Measurements from ENCODE around the gene NBPF12. TPM values are rescaled to one million over a fixed set of nuclear protein-coding genes. Genes with fewer than 3 reads are reported as not detected.
"Not testable (repeated sequence)": the region's sequence is repeated elsewhere in the genome, so short reads cannot be mapped to it uniquely, and the experiment has no call there.

NBPF12 gene
- total RNA-seq, 1 experiment from 2014 or later = 12.4 TPM

GRCh38 chr1:147030066-147030653 is 92.0 kb downstream of the NBPF12 start:
- intact Hi-C loops (cut with micrococcal nuclease; ENCODE audit: unreplicated experiment); H3K9me3 ChIP-seq (ENCODE audit: low read depth, low read length, poor library complexity, severe bottlenecking); POLR2A ChIA-PET (ENCODE audit: low non-redundant PET); H3K4me1 ChIP-seq (ENCODE audit: insufficient read depth, low read length, poor library complexity, severe bottlenecking); H3K4me3 ChIP-seq (ENCODE audit: low read depth, low read length, poor library complexity, severe bottlenecking); DNase-seq (ENCODE audit: low spot score); BruUV-seq (replicated peaks); CTCF ChIA-PET; H3K36me3 ChIP-seq (ENCODE audit: insufficient read depth, low read length, poor library complexity, severe bottlenecking); H3K27ac ChIP-seq (ENCODE audit: low read depth, low read length, poor library complexity, severe bottlenecking); H3K27me3 ChIP-seq (replicated peaks; ENCODE audit: insufficient read depth, low read depth, low read length, poor library complexity): not testable (repeated sequence)

GRCh38 chr1:147039916-147040315 is 101.8 kb downstream of the NBPF12 start:
- intact Hi-C loops (cut with micrococcal nuclease; ENCODE audit: unreplicated experiment) = no loop called here
- CTCF ChIA-PET = no interaction called here
- no TSS peak for BruUV-seq (replicated peaks)
- Histone ChIP-seq H3K27ac (ENCODE audit: low read depth, low read length, poor library complexity, severe bottlenecking) (no peak overlapping the region), H3K9me3 (ENCODE audit: low read depth, low read length, poor library complexity, severe bottlenecking) (no peaks in the 10 kb centered on the region), H3K4me1 (ENCODE audit: insufficient read depth, low read length, poor library complexity, severe bottlenecking) (no peaks in the 10 kb centered on the region), H3K36me3 (ENCODE audit: insufficient read depth, low read length, poor library complexity, severe bottlenecking) (no peaks in the 10 kb centered on the region), H3K27me3 (replicated peaks; ENCODE audit: insufficient read depth, low read depth, low read length, poor library complexity) (no peaks in the 10 kb centered on the region), H3K4me3 (ENCODE audit: low read depth, low read length, poor library complexity, severe bottlenecking) (no peak overlapping the region)
- POLR2A ChIA-PET (ENCODE audit: low non-redundant PET) = no interaction called here
- no peak for DNase-seq (ENCODE audit: low spot score)
- no peak for TF ChIP-seq EZH2 (IDR thresholded peaks at IDR 0.05; ENCODE audit: borderline replicate concordance, low read depth, low read length, poor library complexity, severe bottlenecking)
- no peak for TF ChIP-seq CTCF (conservative IDR thresholded peaks at IDR 0.05; ENCODE audit: low read depth, low read length)

GRCh38 chr1:147042891-147043290 is 104.8 kb downstream of the NBPF12 start:
- POLR2A ChIA-PET (ENCODE audit: low non-redundant PET); H3K27ac ChIP-seq (ENCODE audit: low read depth, low read length, poor library complexity, severe bottlenecking); BruUV-seq (replicated peaks); H3K27me3 ChIP-seq (replicated peaks; ENCODE audit: insufficient read depth, low read depth, low read length, poor library complexity); H3K4me1 ChIP-seq (ENCODE audit: insufficient read depth, low read length, poor library complexity, severe bottlenecking); H3K9me3 ChIP-seq (ENCODE audit: low read depth, low read length, poor library complexity, severe bottlenecking); intact Hi-C loops (cut with micrococcal nuclease; ENCODE audit: unreplicated experiment); H3K36me3 ChIP-seq (ENCODE audit: insufficient read depth, low read length, poor library complexity, severe bottlenecking); DNase-seq (ENCODE audit: low spot score); H3K4me3 ChIP-seq (ENCODE audit: low read depth, low read length, poor library complexity, severe bottlenecking); CTCF ChIA-PET: not testable (repeated sequence)

- H3K27ac ChIP-seq (ENCODE audit: low read depth, low read length, poor library complexity, severe bottlenecking); DNase-seq (ENCODE audit: low spot score); intact Hi-C loops (cut with micrococcal nuclease; ENCODE audit: unreplicated experiment); POLR2A ChIA-PET (ENCODE audit: low non-redundant PET); CTCF ChIA-PET; H3K27me3 ChIP-seq (replicated peaks; ENCODE audit: insufficient read depth, low read depth, low read length, poor library complexity); H3K36me3 ChIP-seq (ENCODE audit: insufficient read depth, low read length, poor library complexity, severe bottlenecking); BruUV-seq (replicated peaks); H3K4me3 ChIP-seq (ENCODE audit: low read depth, low read length, poor library complexity, severe bottlenecking); H3K4me1 ChIP-seq (ENCODE audit: insufficient read depth, low read length, poor library complexity, severe bottlenecking); H3K9me3 ChIP-seq (ENCODE audit: low read depth, low read length, poor library complexity, severe bottlenecking): not testable (repeated sequence)
Measured at GRCh38 chr1:147044511-147044910, 106.4 kb downstream of the NBPF12 start.

Other genes with a start within 250 kb of the NBPF12 start
- gene PRKAB2, start 234.1 kb downstream of the NBPF12 start, total RNA-seq (2021) = 14.4 and 15.0 TPM in 2 replicates

Data from A673 (cell line).